ENCODE results near the gene ZBTB32.

The ZBTB32 gene

DNA sequence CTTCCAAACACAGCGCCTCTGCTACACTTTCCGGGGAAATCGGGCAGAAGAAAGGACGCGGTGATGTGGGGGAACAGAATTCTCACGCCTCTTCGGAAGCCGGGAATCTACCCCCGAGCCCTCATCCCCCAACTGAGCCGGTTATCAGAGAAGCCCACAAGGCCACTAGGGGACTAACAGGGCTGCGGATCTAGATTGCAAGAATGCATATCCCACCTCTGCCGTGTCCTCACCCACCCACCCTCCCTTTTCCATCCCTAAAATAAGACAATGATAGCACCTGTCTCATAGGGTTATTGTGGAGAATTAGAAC is 36.8 kb downstream of the ZBTB32 start:
- 0% methylated on average over 11 of the region's 12 CpGs for WGBS
- H3K27ac ChIP-seq (ENCODE audit: low read length, poor library complexity, severe bottlenecking) = peak overlapping the region; percentile 57

DNA sequence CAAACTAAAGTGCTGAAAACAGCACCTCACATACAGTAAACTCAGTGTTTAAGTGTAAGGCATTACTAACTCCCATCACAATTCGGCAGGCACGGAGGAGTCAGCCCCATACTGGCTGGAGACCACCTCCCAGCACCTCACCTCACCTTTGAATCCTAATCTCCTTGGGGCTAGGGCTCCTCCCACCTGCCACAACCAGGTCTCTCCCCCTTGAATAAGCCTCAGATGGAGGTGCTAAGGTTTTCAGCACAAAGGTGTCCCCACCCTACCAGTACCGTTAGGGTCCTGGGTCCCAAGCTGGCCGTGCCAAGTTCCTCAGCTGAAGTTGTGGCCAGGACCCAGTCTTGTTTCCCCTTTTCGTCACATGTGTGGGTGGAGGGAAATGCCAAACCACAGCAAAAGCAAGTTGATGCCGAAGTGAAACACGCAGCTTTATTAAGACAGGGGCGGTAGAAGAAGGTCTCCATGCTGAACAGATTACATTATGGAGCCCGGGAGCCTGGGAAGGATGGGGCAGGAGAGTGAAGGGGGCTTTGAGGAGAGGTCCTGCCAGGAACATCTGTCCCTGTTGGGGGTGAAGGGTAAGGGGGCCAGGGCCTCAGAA is 37.9 kb downstream of the ZBTB32 start, which contains the start of gene IGFLR1:
Gene IGFLR1, minus strand, starts transcription at position 332 of the 604 bp plus-strand sequence. CDS start 1,272 bp downstream, outside the sequence.
- Histone ChIP-seq H2AK5ac (ENCODE audit: low read length, severe bottlenecking) (no peak within 1 kb of the TSS), H3K4ac (ENCODE audit: low read depth in 1 of 2, low read length in 2 of 2) (no peak within 1 kb of the TSS), H4K91ac (ENCODE audit: low read length) (no peak within 1 kb of the TSS), H3K4me3 (ENCODE audit: insufficient read depth in 1 of 2, low read depth in 1 of 2, low read length in 2 of 2) (no peak within 1 kb of the TSS), H3K27ac (ENCODE audit: low read length, poor library complexity, severe bottlenecking) (no peak within 1 kb of the TSS), H4K8ac (ENCODE audit: low read length) (no peak within 1 kb of the TSS), H3K79me1 (replicated peaks; ENCODE audit: low read length, poor library complexity, severe bottlenecking) (peaks cover 25% of the 10 kb centered on the region), H3K18ac (ENCODE audit: low read depth in 1 of 2, low read length in 2 of 2) (no peak within 1 kb of the TSS), H2BK5ac (ENCODE audit: low read depth, low read length, poor library complexity, severe bottlenecking) (no peak within 1 kb of the TSS), H3K36me3 (ENCODE audit: control insufficient read depth in 1 of 2, insufficient read depth in 2 of 2, low read depth in 1 of 2, low read length in 2 of 2) (peaks cover 39 to 41% of the 10 kb centered on the region in 2 experiments), H2AFZ (ENCODE audit: low read depth, low read length) (no peak within 1 kb of the TSS), H3K9me3 (ENCODE audit: control insufficient read depth, low read length) (no peaks in the 10 kb centered on the region), H3K9ac (ENCODE audit: low read length) (peak within 1 kb of the TSS; percentile 76), H2BK120ac (ENCODE audit: low read depth, low read length) (no peak within 1 kb of the TSS), H2BK15ac (ENCODE audit: low read depth, poor library complexity, severe bottlenecking) (no peak within 1 kb of the TSS), H3K4me2 (ENCODE audit: low read length, poor library complexity, severe bottlenecking) (no peak within 1 kb of the TSS), H2BK12ac (ENCODE audit: low read length in 2 of 2) (no peak within 1 kb of the TSS), H3K14ac (ENCODE audit: low read length in 2 of 2) (no peak within 1 kb of the TSS), H3K4me1 (ENCODE audit: control insufficient read depth, insufficient read depth, low read depth, low read length) (peaks cover 23% of the 10 kb centered on the region), H3K23ac (ENCODE audit: low read length in 2 of 2) (no peak within 1 kb of the TSS), H3K27me3 (ENCODE audit: control insufficient read depth in 1 of 2, insufficient read depth in 1 of 2, low read length in 2 of 2) (no peaks in the 10 kb centered on the region)
- WGBS = 96% methylated on average over 9 of the region's 9 CpGs
- no peak for DNase-seq

More for the DNA sequence above, 36.8 kb downstream of the ZBTB32 start:
- peak overlapping the region; percentile 97 for H2AFZ ChIP-seq (ENCODE audit: low read depth, low read length)
- no peak overlapping the region for H2BK120ac ChIP-seq (ENCODE audit: low read depth, low read length)
- H3K23ac ChIP-seq (ENCODE audit: low read length in 2 of 2) = no peak overlapping the region
- H2BK12ac ChIP-seq (ENCODE audit: low read length in 2 of 2) = no peak overlapping the region
- peak overlapping the region; percentile 45 to 90 for H3K4me3 ChIP-seq (ENCODE audit: insufficient read depth in 1 of 2, low read depth in 1 of 2, low read length in 2 of 2)
- H3K79me1 ChIP-seq (replicated peaks; ENCODE audit: low read length, poor library complexity, severe bottlenecking) = peaks cover 24% of the 10 kb centered on the region
- no peaks in the 10 kb centered on the region for H3K27me3 ChIP-seq (ENCODE audit: control insufficient read depth in 1 of 2, insufficient read depth in 1 of 2, low read length in 2 of 2)
- H3K4ac ChIP-seq (ENCODE audit: low read depth in 1 of 2, low read length in 2 of 2) = no peak overlapping the region
- DNase-seq = no peak
- H2BK5ac ChIP-seq (ENCODE audit: low read depth, low read length, poor library complexity, severe bottlenecking) = no peak overlapping the region
- H3K9me3 ChIP-seq (ENCODE audit: control insufficient read depth, low read length) = no peaks in the 10 kb centered on the region
- H2AK5ac ChIP-seq (ENCODE audit: low read length, severe bottlenecking) = no peak overlapping the region
- no peak overlapping the region for H4K91ac ChIP-seq (ENCODE audit: low read length)
- peak overlapping the region; percentile 53 for H4K8ac ChIP-seq (ENCODE audit: low read length)
- peak overlapping the region; percentile 76 for H3K9ac ChIP-seq (ENCODE audit: low read length)
- H3K4me2 ChIP-seq (ENCODE audit: low read length, poor library complexity, severe bottlenecking) = peak overlapping the region; percentile 84
- H3K36me3 ChIP-seq (ENCODE audit: control insufficient read depth in 1 of 2, insufficient read depth in 2 of 2, low read depth in 1 of 2, low read length in 2 of 2) = peaks cover 47 to 50% of the 10 kb centered on the region in 2 experiments
- peak overlapping the region in 1 of 2 experiments; percentile 64 for H3K18ac ChIP-seq (ENCODE audit: low read depth in 1 of 2, low read length in 2 of 2)
- peaks cover 18% of the 10 kb centered on the region for H3K4me1 ChIP-seq (ENCODE audit: control insufficient read depth, insufficient read depth, low read depth, low read length)
- H3K14ac ChIP-seq (ENCODE audit: low read length in 2 of 2) = no peak overlapping the region
- no peak overlapping the region for H2BK15ac ChIP-seq (ENCODE audit: low read depth, poor library complexity, severe bottlenecking)

DNA sequence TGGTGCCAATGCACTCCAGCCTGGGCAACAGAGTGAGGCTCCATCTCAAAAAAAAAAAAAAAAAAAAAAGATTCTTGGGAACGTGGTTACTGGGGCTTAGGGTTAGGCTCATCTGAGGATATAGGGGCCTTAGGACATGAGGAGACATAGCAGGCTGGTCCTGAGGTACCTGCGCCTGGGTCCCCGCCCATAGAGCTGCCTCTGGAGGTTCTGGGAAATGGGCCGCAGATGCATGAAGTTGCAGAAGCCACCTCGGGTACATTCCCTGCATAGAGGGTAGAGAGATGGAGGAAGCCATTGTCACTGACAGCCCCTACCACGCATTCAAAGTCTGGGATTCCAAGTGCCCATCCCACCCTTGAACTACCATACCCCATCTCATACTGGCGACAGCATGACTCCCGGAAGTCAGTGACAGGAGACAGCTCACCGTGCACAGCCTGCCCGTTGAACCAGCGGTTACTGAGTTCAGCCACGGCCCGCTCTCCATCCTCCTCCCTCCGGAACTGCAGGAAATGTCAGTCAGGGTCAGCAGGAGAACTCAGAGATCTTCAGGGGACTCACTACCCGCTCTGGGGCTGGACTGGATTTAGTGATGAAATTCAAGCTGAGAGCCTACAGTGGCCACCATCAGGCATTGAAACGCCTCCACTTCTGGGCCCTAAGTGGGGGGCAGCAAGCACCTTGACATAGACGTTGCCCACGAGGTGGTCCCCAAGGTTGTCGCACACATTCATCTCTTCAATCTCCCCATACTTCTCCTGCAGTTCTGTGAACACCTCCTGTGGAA is 39.5 kb downstream of the ZBTB32 start:
- Histone ChIP-seq H3K79me1 (replicated peaks; ENCODE audit: low read length, poor library complexity, severe bottlenecking) (peaks cover 29% of the 10 kb centered on the region), H2BK12ac (ENCODE audit: low read length in 2 of 2) (no peak overlapping the region), H2BK120ac (ENCODE audit: low read depth, low read length) (no peak overlapping the region), H3K23ac (ENCODE audit: low read length in 2 of 2) (no peak overlapping the region), H3K27ac (ENCODE audit: low read length, poor library complexity, severe bottlenecking) (no peak overlapping the region), H2AFZ (ENCODE audit: low read depth, low read length) (no peak overlapping the region), H3K27me3 (ENCODE audit: control insufficient read depth in 1 of 2, insufficient read depth in 1 of 2, low read length in 2 of 2) (no peaks in the 10 kb centered on the region), H2AK5ac (ENCODE audit: low read length, severe bottlenecking) (no peak overlapping the region), H2BK5ac (ENCODE audit: low read depth, low read length, poor library complexity, severe bottlenecking) (no peak overlapping the region), H3K9ac (ENCODE audit: low read length) (peak overlapping the region; percentile 99), H3K4me3 (ENCODE audit: insufficient read depth in 1 of 2, low read depth in 1 of 2, low read length in 2 of 2) (peak overlapping the region in 1 of 2 experiments; percentile 96), H3K18ac (ENCODE audit: low read depth in 1 of 2, low read length in 2 of 2) (no peak overlapping the region), H3K4me1 (ENCODE audit: control insufficient read depth, insufficient read depth, low read depth, low read length) (peaks cover 23% of the 10 kb centered on the region), H4K8ac (ENCODE audit: low read length) (no peak overlapping the region), H4K91ac (ENCODE audit: low read length) (peak overlapping the region; percentile 4), H3K9me3 (ENCODE audit: control insufficient read depth, low read length) (no peaks in the 10 kb centered on the region), H2BK15ac (ENCODE audit: low read depth, poor library complexity, severe bottlenecking) (no peak overlapping the region), H3K14ac (ENCODE audit: low read length in 2 of 2) (no peak overlapping the region), H3K4me2 (ENCODE audit: low read length, poor library complexity, severe bottlenecking) (peak overlapping the region; percentile 80), H3K4ac (ENCODE audit: low read depth in 1 of 2, low read length in 2 of 2) (no peak overlapping the region), H3K36me3 (ENCODE audit: control insufficient read depth in 1 of 2, insufficient read depth in 2 of 2, low read depth in 1 of 2, low read length in 2 of 2) (peaks cover 23 to 26% of the 10 kb centered on the region in 2 experiments)
- DNase-seq = no peak
- WGBS = 92% methylated on average over 17 of the region's 19 CpGs

Data from mesenchymal stem cell (in vitro differentiated cells and primary cell).